Panc1 (cell line): ENCODE measurements around the gene SVIL.

Source experiments
- CTCF ChIP-seq: fragments of 450-650 bp; IDR thresholded peaks from 2 replicates; pipeline ENCODE4 v1.5.1; 2017; ENCODE audit warnings: mild to moderate bottlenecking
- POLR2AphosphoS5 ChIP-seq: IDR thresholded peaks from 2 replicates; pipeline ENCODE4 v1.6.1; 2012; ENCODE audit warnings: mild to moderate bottlenecking, low read depth, low read length, moderate library complexity
- SIN3A ChIP-seq: IDR thresholded peaks from 2 replicates; pipeline ENCODE4 v1.6.1; 2012; ENCODE audit warnings: low read depth, mild to moderate bottlenecking, low read length, moderate library complexity, borderline replicate concordance; ENCODE audit not compliant: insufficient read depth
- TCF7L2 ChIP-seq: IDR thresholded peaks from 2 replicates; pipeline ENCODE4 v1.6.1; 2011; ENCODE audit warnings: mild to moderate bottlenecking, low read depth, low read length, inconsistent platforms

GRCh38 chr10:29650552-29650944 is 15.8 kb upstream of the SVIL start:
- TF ChIP-seq CTCF, result no peak
- no peak for TF ChIP-seq TCF7L2
- TF ChIP-seq SIN3A, result no peak
- no peak for TF ChIP-seq POLR2AphosphoS5
